GM18520 (cell line): ENCODE results near the gene NAV1.
"Not testable (repeated sequence)": the region's sequence is repeated elsewhere in the genome, so short reads cannot be mapped to it uniquely, and the experiment has no call there.

Experiments
- ATAC-seq: cut with Tn5 transposase; IDR thresholded peaks from one replicate; pipeline ENCODE4 v1.9.1; 2021; ENCODE audit not compliant: unreplicated experiment

NAV1 gene

DNA sequence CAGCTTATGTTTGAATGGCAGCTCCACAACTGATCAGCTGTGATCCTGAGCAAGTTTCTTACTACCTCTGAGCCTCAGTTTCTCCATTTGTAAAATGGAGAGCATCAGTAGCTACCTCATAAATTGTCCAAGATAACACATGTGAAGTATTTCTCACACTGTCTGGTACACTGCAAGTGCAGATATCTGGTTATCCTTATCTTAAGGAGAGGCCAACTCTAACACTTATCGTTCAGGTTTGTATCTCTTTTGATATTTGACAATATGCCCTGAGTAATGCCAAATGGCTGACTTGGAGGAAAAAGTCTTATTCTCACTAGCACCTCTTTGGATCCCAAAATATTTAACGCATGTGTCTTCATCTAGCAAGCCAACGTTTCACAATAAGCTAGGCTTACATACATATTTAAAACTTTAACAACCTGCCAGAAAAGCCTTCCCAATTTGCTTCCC, 34.7 kb upstream of the NAV1 start:
- ATAC-seq, result no peak

DNA sequence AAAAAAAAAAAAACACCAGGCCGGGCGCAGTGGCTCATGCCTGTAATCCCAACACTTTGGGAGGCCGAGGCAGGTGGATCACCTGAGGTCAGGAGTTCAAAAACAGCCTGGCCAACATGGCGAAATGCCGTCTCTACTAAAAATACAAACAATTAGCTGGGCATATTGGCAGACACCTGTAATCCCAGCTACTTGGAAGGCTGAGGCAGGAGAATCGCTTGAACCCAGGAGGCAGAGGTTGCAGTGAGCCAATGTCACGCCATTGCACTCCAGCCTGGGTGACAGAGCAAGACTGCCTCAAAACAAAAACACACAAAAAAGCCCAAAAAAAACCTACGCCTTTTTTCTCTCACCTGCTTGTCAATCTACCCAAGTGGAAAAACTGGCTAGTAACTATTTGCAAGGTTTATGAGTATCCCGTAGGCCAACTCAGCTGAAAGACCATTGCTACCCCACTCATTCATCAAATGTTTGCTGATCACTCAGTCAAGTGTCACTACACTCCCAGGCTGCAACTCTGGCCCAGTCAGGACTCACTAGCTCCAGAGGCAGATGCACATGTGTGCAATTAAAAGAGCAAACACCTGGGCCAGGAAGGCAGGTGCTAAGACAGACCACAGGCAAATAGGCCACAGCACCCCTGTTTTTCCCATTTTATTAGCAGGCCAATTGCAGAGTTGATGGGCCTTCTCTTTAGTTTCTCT, 34.0 kb upstream of the NAV1 start:
- ATAC-seq, result no peak

DNA sequence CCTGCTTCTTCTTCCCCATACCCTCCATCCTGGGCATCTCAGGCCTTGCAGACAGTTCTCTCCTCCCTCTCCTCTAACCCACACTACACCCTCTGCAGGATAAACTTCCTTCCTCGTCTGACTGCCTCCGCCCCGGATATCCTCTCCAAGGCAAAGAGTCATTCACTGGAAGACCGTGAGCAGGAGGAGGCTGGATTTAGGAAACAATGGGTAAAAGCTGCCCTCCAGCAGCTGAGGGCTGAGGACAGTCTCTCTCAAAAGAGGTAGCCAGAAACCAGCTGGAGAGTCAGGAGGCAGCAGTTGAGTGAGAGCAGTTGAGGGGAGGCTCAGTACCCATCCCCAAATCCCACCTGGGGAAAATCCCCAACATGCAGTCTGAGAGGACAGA, 33.4 kb upstream of the NAV1 start:
- ATAC-seq, result no peak

DNA sequence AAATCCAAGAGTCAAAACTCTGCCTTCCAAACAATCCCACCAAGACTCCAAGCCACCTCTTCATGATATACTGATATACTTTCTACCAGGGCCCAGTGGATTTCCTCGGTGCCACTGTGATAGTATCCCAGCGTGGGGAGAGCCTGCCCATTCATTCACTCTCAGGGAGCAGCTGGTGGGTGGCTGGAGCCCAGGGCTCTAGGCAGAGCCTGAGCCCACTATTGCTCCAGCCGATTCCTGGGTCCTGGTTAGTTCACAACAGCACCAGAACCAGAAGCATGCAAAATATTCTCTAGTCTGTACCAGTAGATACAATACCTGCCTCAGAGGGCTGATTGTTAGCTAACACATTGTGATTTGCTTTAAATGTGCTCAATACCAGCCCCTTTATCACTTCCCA, 32.8 kb upstream of the NAV1 start:
- ATAC-seq, result no peak

DNA sequence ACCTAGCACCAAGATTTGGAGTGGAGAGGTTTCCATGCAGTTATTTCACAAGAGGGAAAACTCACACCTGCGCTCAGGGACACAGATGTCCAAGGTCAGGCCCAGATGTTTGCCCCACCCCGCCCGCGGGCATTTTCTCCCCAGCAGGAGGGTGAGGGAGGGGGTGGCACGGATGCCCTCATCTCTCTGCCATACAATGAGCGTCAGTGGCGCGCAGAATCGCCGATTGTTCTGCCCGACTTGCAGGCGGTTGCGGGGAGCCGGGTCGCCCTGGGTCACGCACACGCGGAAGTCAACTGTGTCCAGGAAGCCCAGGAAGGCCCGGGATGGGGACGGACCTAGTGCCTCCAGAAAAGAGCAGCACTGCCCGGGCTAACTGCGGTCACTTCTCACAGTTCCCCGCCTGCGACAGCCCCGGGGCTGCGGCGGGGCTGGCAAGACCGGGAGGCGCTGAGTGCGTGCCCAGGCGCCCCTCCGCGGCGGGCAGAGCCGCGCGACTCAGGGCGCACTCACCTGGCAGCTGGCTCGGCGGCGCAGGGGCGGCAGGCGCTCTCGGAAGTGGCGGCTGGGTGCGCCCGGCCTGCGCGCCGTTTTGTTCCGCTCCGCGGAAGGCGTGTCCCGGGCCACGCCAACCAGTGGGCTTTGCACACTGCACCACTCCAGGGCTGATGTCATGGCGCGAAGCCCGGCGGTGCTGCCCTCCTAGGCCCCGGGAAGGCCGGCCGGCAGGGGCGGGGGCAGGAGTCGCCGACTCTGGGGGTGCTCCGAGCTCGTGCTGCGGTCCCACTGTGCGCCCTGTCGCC, 32.2 kb upstream of the NAV1 start, which contains the start of gene CSRP1:
Gene CSRP1 (minus strand): TSS at position 567 of the 803 bp plus-strand sequence. CDS start 10,820 bp downstream, outside the sequence.
- ATAC-seq, result peak; percentile 83

DNA sequence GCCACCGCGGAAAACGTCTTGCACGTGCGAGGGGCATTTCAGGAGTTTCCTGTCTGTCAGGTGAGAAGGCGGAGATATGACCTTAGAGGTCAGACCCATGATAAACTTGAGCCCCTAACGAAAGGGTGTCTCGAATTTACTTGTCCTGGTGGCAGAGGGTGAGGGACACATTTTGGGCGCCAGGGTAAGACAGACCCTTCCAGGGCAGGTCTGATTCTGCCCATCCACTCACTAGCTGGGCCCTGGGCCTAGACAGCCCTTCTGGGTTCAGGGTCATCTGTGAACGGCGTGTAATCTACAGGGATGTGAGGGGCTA, 31.6 kb upstream of the NAV1 start:
- ATAC-seq, result no peak

DNA sequence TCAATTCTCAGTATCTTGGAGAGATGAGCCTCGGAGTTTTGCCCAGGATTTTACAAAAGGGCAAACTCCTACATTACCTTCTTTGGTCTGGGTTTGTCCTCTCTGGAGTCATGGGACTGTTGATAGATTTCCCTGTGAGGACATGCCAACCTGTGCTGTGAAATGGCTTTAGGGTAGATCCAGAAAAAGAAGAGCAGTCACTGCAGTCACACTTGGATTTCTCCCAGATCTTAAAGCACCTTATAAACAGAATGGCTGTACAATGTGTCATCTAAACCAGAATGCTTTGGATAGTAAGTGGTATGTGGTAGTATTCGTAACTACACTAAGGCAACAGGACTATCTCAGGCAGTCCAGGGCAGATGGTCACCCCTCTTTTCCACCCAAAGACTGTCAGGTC, 30.1 kb upstream of the NAV1 start:
- no peak for ATAC-seq

DNA sequence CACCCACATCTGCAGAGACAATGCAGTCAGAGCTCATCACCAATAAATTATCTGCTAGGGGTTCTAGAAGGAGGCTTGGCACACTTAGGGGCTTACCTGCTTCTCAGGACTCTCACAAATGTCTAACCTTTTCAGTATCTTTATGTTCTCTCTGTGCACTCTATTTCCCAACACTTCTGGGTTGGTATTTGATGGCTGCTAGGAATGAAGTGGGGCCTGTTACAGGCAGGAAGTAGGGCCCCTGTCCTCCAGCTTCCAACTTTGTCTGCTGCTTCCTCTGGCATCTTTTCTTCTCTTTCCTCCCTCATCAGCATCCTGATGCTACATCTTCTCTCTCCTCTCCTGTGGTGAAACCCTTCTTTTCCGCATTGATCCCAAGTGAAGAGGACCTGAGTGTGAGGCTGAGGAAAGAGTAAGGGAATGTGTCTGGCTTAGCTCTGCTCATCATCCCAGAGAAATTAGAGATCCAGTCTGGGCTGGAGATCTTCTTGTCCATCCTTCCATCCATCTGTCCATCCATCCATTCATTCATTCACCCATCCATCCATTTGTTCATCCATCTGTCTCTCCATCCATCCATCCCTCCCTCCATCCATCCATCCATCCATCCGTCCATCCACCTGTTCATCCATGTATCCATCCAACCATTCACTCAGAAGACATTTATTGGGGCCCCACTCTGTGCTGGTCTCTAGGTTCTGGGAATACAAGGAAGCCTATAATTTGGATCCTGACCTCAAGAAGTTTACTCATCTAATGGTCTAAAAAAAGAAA, 29.1 kb upstream of the NAV1 start:
- no peak for ATAC-seq

DNA sequence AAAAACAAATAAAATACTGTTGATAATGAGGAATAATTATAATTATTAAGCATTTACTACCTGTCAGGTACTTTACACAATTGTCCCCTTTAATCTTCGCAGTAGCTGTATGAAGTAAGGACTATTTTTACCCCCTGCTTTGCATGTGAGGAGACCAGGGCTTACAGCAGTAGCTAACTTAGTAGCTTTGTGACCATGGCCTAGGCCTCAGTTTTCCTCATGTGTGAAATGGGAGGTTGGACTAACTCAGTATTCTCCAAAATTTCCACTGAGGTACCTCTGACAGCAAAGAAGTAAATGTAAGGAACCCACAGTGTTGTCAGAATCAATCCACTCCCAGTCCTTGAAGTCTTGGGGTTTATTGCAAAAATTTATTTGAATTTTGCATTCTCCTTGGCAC, 28.2 kb upstream of the NAV1 start:
- no peak for ATAC-seq

DNA sequence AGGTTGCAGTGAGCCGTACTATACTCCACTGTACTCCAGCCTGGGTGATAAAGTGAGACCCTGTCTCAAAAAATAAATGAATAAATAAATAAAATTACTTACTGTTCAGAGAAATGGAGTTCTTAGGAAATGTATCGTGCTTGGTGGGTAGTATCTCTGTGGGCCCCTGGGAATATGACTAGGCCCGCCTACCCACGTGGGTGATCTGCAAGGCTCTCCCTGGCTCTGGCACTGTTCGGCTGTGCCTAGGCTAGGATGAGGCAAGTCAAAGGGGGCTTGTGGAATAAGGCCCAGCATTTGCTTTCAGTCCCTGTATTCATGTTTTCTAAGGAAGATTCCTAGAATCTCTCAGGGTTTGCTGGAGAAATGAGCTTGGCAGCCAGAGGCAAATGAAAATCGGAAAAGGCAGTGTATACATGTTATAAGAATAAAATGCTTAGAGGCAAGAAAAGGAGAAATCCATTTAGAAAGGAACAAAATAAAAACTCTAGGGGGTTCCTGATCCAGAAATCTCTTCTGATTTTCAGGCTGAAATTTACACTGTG, 27.5 kb upstream of the NAV1 start:
- no peak for ATAC-seq

DNA sequence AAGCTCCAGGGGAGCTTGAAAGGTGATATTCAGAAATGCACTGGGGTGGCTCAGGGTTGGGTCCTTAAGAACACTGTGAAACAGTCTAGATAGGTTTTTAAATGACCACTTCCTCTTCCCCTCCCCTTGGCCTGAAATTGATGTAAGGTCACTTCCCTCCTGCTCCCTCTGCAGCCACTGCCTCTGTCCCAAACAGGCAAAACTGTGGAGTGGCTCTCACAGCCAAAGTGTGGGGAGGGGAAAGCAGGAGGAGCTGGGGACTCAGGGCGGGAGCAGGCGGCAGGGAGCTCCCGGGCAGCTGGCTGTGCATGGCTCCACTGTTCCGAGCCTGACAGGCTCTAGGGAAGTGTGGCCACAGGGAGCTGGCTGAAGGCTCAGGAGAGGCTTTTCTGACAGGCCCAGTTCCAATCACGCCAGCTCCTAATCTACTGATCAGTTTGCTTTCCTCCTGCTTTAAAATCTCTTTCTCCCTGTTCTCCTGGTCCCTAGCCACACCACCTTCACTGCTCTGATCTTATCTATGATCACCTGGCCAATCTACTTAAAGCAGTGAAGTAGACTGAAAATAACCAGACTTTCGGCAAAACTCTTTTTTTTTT, 26.9 kb upstream of the NAV1 start:
- no peak for ATAC-seq

DNA sequence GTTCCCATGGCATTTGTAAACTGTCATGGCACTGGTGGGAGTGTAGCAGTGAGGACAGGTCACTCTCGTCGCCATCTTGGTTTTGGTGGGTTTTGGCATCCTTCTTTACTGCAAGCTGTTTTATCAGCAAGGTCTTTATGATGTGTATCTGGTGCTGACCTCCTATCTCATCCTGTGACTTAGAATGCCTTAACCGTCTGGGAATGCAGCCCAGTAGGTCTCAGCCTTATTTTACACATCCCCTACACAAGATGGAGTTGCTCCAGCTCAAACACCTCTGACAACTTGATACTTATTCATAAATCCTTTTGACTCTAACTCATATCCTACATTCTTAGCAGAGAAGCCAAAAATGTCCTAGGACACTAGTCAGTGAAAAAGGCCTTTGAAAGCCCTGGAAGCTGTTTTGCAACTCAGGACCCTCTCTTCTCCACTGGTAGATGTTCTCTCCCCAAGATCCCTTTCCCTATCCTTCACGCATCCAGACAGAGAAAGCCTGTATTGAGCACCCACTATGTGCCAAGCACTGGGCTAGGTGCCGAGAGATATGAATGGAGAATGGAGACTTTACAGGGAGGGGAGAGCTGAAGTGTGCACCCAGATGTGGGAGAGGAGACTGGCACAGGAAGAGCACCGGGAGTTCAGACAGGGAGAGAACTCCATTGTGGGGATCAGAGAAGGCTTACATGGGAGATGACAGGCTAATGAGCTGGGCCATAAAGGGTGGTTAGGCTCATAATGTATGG, 25.3 kb upstream of the NAV1 start:
- ATAC-seq, result no peak

DNA sequence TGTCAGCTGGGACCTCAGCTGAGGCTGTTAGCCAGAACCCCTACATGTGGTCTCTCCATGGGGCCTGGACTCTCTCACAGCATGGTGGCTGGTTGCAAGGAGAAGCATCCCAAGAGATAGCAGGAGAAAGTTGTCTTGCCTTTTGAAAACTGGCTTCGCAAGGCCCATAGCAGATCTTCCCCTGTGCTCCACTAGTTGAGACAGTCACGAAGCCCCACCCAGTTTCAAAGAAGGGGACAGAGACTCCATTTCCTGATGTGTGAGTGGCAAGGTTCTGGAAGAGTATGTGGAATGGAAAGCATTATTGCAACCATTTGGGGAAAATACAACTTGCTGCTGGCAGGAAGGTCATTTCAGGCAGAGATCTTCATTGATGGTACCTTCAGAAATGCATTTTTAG, 24.5 kb upstream of the NAV1 start:
- no peak for ATAC-seq

DNA sequence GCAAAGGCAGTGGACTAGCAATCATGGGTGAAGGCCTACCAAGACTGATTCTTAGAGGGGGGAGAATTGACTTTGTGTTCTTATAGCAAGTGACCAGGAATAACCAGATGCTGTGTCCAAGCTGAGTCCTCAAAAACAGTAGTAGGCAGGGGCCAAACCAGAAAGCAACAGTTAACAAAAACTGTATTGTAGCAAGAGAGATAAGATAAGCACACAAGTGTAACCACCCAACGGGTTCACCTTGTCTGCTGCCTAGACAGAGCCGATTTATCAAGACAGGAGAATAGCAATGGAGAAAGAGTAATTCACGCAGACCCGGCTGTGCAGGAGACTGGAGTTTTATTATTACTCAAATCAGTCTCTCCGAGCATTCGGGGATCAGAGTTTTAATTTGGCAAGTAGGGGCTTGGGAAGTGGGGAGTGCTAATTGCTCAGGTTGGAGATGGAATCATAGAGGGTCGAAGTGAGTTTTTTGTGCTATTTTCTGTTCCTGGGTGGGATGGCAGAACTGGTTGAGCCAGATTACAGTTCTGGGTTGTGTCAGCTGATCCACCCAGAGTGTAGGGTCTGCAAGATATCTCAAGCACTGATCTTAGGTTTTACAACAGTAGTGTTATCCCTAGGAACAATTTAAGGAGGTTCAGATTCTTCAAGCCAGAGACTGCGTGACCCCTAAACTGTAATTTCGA, 23.7 kb upstream of the NAV1 start:
- ATAC-seq, result no peak

DNA sequence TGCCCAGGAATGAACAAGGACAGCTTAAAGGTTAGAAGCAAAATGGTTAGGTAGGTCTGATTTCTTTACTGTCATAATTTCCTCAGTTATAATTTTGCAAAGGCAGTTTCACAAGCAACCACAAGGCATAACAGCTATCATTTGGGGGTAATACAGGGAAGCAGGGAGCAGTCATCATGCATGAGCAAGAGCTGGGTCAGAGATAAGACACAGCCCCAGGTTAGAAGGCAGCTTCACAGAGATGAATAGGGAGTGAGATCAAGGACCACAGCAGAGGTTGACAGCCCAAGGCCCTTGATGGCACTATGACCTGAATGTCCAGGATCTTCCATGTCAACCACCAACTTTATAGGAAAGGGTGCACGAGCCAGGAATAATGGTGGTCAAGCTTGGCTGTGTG, 23.0 kb upstream of the NAV1 start:
- ATAC-seq, result no peak

DNA sequence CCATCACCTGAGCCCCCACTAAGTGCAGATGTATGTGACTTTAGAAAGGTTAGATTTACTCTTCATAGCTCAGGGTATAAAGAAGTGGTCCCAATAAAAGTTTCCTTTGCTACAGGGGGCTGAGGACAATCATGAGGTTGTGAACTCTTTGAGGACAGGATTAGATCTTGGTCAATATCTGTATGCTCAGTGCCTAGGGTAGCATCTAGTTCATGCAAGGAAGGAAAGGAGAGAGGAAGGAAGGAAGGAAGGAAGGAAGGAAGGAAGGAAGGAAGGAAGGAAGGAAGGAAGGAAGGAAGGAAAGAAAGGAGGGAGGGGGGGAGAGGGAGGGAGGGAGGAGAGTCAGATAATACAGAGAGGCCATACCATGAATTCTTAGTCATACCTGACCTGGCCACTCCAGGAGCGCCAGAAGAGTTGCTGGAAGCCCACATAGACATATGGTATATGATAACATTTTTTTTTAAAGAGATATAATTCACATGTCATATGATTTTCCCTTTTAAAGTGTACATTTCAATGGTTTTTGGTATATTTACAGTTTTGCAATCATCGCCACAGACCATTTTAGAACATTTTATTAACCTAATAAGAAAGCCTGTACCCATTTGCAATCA, 22.3 kb upstream of the NAV1 start:
- ATAC-seq, result no peak

DNA sequence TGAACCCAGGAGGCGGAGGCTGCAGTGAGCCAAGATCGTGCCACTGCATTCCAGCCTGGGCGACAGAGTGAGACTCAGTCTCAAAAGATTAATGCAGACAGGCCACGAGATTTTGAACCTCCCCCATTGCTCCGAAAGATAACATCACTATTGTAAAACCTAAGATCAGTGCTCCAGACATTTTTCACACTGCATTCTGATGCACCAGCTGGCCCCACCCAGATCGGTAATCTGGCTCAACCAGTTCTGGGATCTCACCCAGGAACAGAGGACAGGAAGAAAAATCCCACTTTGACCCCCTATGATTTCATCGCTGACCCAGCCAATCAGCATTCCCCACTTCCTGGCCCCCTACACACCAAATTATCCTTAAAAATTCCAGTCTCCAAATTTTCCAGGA, 21.3 kb upstream of the NAV1 start:
- ATAC-seq, result no peak

DNA sequence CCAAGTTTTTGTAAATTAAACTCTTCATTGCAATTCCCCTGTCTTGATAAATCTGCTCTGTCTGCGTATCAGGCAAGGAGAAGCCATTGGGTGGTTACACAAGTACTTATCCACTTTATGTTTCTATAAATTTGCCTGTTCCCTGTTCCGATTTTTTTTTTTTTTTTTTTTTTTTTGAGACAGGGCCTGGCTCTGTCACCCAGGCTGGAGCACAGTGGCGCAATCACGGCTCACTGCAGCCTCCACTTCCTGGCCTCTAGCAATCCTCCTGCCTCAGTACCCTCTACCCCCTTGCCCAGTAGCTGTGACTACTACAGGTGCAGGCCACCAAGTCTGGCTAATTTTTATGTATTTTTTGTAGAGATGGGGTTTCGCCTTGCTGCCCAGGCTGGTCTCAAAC, 20.9 kb upstream of the NAV1 start:
- ATAC-seq, result no peak

DNA sequence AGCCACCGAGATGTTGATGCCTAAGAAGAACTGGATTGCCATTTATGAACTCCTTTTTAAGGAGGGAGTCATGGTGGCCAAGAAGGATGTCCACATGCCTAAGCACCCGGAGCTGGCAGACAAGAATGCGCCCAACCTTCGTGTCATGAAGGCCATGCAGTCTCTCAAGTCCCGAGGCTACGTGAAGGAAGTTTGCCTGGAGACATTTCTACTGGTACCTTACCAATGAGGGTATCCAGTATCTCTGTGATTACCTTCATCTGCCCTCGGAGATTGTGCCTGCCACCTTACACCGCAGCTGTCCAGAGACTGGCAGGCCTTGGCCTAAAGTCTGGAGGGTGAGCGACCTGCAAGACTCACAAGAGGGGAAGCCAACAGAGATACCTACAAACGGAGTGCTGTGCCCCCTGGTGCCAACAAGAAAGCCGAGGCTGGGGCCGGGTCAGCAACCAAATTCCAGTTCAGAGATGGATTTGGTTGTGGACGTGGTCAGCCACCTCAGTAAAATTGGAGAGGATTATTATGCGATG, 18.8 kb upstream of the NAV1 start:
- ATAC-seq, result not testable (repeated sequence)
